HL-60 (cell line): Measurements from ENCODE around the gene IL4R.
A peak's percentile ranks its signal among the peaks of the same experiment; 100 is the strongest.
"Not testable (repeated sequence)": the region's sequence is repeated elsewhere in the genome, so short reads cannot be mapped to it uniquely, and the experiment has no call there.

Source experiments
- DNase-seq, 2 experiments: peaks; one replicate each; pipeline ENCODE4 v3.0.0-alpha.2; 2010 to 2020; ENCODE audit warnings: low read depth in 1 of 2, low spot score in 1 of 2
- H3K27ac ChIP-seq: fragments of 250-450 bp; sonication (Bioruptor Pico); replicated peaks from 2 replicates; pipeline ENCODE4 v1.5.1; 2020; ENCODE audit warnings: mild to moderate bottlenecking, moderate library complexity
- H3K27me3 ChIP-seq: fragments of 250-450 bp; sonication (Bioruptor Pico); 2 replicates; pipeline ENCODE4 v1.5.1; 2021; ENCODE audit warnings: mild to moderate bottlenecking, moderate library complexity; ENCODE audit not compliant: insufficient read depth, poor library complexity, severe bottlenecking
- H3K4me3 ChIP-seq: replicated peaks from 2 replicates; pipeline ENCODE4 v1.5.1; 2011; ENCODE audit warnings: mild to moderate bottlenecking, control low read depth, low read length; ENCODE audit not compliant: insufficient read depth
- GABPA ChIP-seq: IDR thresholded peaks from 2 replicates; pipeline ENCODE4 v1.6.1; 2012; ENCODE audit warnings: low read depth
- POLR2AphosphoS5 ChIP-seq: IDR thresholded peaks from 2 replicates; pipeline ENCODE4 v1.6.1; 2012; ENCODE audit warnings: low read depth
- SPI1 ChIP-seq: IDR thresholded peaks from 2 replicates; pipeline ENCODE4 v1.6.1; 2012; ENCODE audit warnings: low read depth, mild to moderate bottlenecking, borderline replicate concordance
- TF ChIP-seq, protein P1 (sequence below): IDR thresholded peaks from one replicate; pipeline ENCODE4 v1.5.1; 2011; ENCODE audit warnings: low read length, control low read depth, inconsistent platforms; ENCODE audit not compliant: insufficient read depth
- TF ChIP-seq, protein P2 (sequence below): IDR thresholded peaks from 2 replicates; pipeline ENCODE4 v1.6.1; 2012; ENCODE audit warnings: low read depth; ENCODE audit not compliant: insufficient replicate concordance

The IL4R gene

DNA sequence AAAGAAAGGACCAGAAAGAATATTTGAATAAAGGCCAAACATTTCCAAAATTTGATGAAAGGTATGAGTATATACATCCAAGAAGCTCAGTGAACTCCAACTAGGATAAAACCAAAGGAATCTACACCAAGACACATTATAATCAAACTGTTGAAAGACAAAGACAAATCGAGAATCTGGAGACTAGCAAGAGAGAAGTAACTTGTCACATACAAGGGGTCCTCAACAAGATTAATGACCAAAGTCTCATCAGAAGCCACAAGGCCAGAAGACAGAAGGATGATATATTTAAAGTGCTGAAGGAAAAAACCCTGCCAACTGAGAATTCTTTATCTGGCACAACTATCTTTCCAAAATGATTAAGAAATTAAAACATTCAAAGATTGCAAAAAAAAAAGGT lies 78.9 kb downstream of the IL4R start:
- no peak overlapping the region for H3K4me3 ChIP-seq
- no peak overlapping the region for H3K27ac ChIP-seq
- DNase-seq: no peak
- H3K27me3 ChIP-seq: no peaks in the 10 kb centered on the region
- no peak for TF ChIP-seq SPI1
- TF ChIP-seq, protein P1, sequence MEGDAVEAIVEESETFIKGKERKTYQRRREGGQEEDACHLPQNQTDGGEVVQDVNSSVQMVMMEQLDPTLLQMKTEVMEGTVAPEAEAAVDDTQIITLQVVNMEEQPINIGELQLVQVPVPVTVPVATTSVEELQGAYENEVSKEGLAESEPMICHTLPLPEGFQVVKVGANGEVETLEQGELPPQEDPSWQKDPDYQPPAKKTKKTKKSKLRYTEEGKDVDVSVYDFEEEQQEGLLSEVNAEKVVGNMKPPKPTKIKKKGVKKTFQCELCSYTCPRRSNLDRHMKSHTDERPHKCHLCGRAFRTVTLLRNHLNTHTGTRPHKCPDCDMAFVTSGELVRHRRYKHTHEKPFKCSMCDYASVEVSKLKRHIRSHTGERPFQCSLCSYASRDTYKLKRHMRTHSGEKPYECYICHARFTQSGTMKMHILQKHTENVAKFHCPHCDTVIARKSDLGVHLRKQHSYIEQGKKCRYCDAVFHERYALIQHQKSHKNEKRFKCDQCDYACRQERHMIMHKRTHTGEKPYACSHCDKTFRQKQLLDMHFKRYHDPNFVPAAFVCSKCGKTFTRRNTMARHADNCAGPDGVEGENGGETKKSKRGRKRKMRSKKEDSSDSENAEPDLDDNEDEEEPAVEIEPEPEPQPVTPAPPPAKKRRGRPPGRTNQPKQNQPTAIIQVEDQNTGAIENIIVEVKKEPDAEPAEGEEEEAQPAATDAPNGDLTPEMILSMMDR: no peak

DNA sequence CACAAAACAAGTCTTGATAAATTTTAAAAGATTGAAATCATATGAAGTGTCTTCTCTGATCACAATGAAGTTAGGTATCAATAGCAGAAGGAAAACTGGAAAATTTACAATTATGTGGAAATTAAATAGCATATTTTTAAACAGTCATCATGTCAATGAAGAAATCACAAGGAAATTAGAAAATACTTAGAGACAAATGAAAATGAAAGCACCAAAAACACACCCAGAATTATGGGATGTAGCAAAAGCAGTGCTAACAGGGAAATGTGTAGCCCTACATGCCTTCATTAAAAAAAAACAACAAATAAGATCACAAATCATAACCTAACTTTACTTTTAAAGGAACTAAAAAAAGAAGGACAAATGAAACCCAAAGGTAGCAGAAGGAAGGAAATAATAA lies 80.7 kb downstream of the IL4R start:
- H3K27me3 ChIP-seq: no peaks in the 10 kb centered on the region

DNA sequence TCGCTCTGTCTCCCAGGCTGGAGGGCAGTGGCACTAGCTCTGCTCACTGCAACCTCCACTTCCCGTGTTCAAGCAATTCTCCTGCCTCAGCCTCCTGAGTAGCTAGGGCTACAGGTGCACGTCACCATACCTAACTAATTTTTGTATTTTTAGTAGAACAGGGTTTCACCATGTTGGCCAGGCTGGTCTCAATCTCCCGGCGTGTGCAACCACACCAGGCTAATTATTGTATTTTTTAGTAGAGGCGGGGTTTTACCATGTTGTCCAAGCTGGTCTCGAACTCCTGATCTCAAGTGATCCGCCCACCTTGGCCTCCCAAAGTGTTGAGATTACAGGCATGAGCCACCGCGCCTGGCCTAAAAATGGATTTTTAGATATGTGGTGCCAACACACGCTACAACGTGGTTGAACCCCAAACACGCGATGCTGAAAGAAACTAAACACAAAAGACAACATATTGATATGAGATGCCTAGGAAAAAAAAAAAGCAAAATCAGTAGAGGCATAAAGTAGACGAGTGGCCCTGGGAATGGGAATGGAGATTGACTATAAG lies 84.6 kb downstream of the IL4R start:
- H3K4me3 ChIP-seq, H3K27ac ChIP-seq, H3K27me3 ChIP-seq, DNase-seq: not testable (repeated sequence)

More for the DNA sequence above, 80.7 kb downstream of the IL4R start:
- TF ChIP-seq GABPA (no peak), POLR2AphosphoS5 (no peak), SPI1 (no peak)
- TF ChIP-seq, protein P1: no peak
- TF ChIP-seq, protein P2, sequence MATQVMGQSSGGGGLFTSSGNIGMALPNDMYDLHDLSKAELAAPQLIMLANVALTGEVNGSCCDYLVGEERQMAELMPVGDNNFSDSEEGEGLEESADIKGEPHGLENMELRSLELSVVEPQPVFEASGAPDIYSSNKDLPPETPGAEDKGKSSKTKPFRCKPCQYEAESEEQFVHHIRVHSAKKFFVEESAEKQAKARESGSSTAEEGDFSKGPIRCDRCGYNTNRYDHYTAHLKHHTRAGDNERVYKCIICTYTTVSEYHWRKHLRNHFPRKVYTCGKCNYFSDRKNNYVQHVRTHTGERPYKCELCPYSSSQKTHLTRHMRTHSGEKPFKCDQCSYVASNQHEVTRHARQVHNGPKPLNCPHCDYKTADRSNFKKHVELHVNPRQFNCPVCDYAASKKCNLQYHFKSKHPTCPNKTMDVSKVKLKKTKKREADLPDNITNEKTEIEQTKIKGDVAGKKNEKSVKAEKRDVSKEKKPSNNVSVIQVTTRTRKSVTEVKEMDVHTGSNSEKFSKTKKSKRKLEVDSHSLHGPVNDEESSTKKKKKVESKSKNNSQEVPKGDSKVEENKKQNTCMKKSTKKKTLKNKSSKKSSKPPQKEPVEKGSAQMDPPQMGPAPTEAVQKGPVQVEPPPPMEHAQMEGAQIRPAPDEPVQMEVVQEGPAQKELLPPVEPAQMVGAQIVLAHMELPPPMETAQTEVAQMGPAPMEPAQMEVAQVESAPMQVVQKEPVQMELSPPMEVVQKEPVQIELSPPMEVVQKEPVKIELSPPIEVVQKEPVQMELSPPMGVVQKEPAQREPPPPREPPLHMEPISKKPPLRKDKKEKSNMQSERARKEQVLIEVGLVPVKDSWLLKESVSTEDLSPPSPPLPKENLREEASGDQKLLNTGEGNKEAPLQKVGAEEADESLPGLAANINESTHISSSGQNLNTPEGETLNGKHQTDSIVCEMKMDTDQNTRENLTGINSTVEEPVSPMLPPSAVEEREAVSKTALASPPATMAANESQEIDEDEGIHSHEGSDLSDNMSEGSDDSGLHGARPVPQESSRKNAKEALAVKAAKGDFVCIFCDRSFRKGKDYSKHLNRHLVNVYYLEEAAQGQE: no peak
- Histone ChIP-seq H3K27ac (no peak overlapping the region), H3K4me3 (no peak overlapping the region)
- no peak for DNase-seq

DNA sequence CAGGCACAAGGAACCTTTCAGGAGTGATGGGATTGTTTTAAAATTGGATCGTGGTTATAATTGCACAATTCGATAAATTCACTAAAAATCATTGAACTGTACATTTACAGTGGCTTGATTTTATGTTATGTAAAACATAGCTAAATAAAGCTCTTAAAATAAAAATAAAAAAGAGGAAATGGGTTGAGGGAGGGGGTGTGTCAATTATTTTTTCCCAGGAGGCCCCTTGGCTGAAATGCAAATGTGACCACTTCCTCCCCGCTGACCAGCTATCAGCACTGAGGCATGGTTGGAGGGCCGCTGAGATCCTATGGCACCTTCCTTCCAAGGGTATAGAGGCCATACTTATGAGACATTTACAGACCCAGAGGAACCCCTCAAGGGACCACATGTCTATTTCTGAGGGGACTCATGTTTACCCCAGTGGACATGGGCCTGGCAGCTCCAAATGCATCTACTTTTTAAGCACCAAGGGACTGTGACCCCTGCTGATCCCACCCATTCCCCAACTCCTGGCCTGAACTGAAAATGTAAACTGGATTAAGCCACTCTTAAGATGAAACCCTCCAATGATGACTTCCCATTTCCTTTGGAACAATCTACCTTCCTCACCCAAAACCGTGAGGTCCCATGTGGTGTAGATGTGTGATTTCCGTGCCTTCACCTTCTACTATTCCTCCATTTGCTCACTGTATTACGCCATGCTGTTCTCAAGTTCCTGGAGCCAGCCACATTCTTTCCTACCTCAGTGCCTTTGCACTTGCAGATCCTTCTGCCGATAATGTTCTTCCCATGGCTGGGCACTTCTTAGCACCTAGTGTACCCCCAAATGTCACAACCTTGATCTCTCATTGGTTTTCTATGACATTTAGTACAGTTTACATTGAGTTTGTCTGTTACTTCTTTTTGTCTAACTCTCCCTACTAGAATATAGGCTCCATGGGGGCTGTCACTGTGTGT lies 85.4 kb downstream of the IL4R start:
- peak in 1 of 2 experiments; percentile 64 for DNase-seq
- H3K27me3 ChIP-seq: no peaks in the 10 kb centered on the region
- no peak overlapping the region for H3K27ac ChIP-seq
- no peak overlapping the region for H3K4me3 ChIP-seq
- TF ChIP-seq POLR2AphosphoS5 (no peak), SPI1 (peak; percentile 96)
- TF ChIP-seq, protein P1: no peak
- TF ChIP-seq, protein P2: no peak
